Left lobe of liver (tissue), 2 donors: ENCODE results near the gene FSTL3. TPM values are rescaled to one million over a fixed set of nuclear protein-coding genes. Genes with fewer than 3 reads are reported as not detected.
A peak's percentile ranks its signal among the peaks of the same experiment; 100 is the strongest.
"Not testable (repeated sequence)": the region's sequence is repeated elsewhere in the genome, so short reads cannot be mapped to it uniquely, and the experiment has no call there.

ENCODE experiments used
- ATAC-seq: fragments of 200-7000 bp; cut with Tn5 transposase; one replicate; pipeline ENCODE4 v1.9.1; 2020; ENCODE audit warnings: mild to moderate bottlenecking, moderate library complexity
- DNase-seq: peaks from one replicate; pipeline ENCODE4 v3.0.0-alpha.2; 2020; ENCODE audit warnings: low spot score
- total RNA-seq: library from RNA; stranded (reverse); gene quantifications from one replicate; pipeline ENCODE4 v1.2.1, GENCODE V29; 2021
- donor health status: DM: no; HTN: no; CAD: no; lungs with moderate emphysema.
- donor health status: DM: no; HTN: yes; CAD: no.

Gene FSTL3
- total RNA-seq, 1 donor from 2014 or later, result 4.3 TPM

- peak; percentile 61 for ATAC-seq
- DNase-seq, result peak; percentile 92
Measured at GRCh38 chr19:660793-661426, 15.3 kb upstream of the FSTL3 start.

- peak; percentile 37 for ATAC-seq
- peak; percentile 66 for DNase-seq
Measured at GRCh38 chr19:661427-662196, 14.6 kb upstream of the FSTL3 start.

GRCh38 chr19:662207-662961 lies 13.8 kb upstream of the FSTL3 start:
- no peak for ATAC-seq

GRCh38 chr19:662962-663681 lies 13.1 kb upstream of the FSTL3 start, which contains the start of gene RNF126:
Gene RNF126 (minus strand): TSS chr19:663214. CDS start chr19:663121, 93 bp downstream.
- DNase-seq (peak; percentile 94), ATAC-seq (peak; percentile 76)

More at GRCh38 chr19:662207-662961, 13.8 kb upstream of the FSTL3 start:
- peak; percentile 66 for DNase-seq

- ATAC-seq (peak; percentile 19), DNase-seq (no peak)
Measured at GRCh38 chr19:663682-664117, 12.5 kb upstream of the FSTL3 start.

GRCh38 chr19:664913-665443 lies 11.2 kb upstream of the FSTL3 start:
- peak; percentile 16 for ATAC-seq
- DNase-seq, result peak; percentile 75

- DNase-seq, ATAC-seq: not testable (repeated sequence)
Measured at GRCh38 chr19:666985-667573, 9.1 kb upstream of the FSTL3 start.

GRCh38 chr19:668675-669434 lies 7.3 kb upstream of the FSTL3 start:
- not testable (repeated sequence) for DNase-seq, ATAC-seq

- no peak for ATAC-seq
- DNase-seq, result no peak
Measured at GRCh38 chr19:670609-671075, 5.5 kb upstream of the FSTL3 start.

- peak; percentile 45 for DNase-seq
- ATAC-seq, result no peak
Measured at GRCh38 chr19:674282-675151, 1.7 kb upstream of the FSTL3 start.

- ATAC-seq, result no peak
- no peak for DNase-seq
Measured at GRCh38 chr19:676007-676338, 219 bp upstream of the FSTL3 start.

- DNase-seq (no peak), ATAC-seq (no peak)
Measured at GRCh38 chr19:677201-677600, 1.0 kb downstream of the FSTL3 start.

GRCh38 chr19:677601-678436 lies 1.6 kb downstream of the FSTL3 start:
- DNase-seq (no peak), ATAC-seq (no peak)

GRCh38 chr19:678791-679388 lies 2.7 kb downstream of the FSTL3 start:
- DNase-seq (no peak), ATAC-seq (no peak)

GRCh38 chr19:679418-680286 lies 3.5 kb downstream of the FSTL3 start:
- ATAC-seq (peak; percentile 4), DNase-seq (peak; percentile 58)
